Trophoblast cell (in vitro differentiated cells and primary cell): Measurements from ENCODE around the gene SDCCAG8.

Experiments
- DNase-seq, 2 donors: peaks; one replicate each; pipeline ENCODE4 v3.0.0-alpha.2; 2016
- H2AFZ ChIP-seq: 2 replicates; pipeline ENCODE4 v1.6.1; 2013; ENCODE audit warnings: low read length, moderate library complexity, mild to moderate bottlenecking; ENCODE audit not compliant: insufficient read depth, poor library complexity
- H2AK5ac ChIP-seq: 2 replicates; pipeline ENCODE4 v1.6.1; 2013; ENCODE audit warnings: mild to moderate bottlenecking, low read length
- H2BK120ac ChIP-seq: 2 replicates; pipeline ENCODE4 v1.6.1; 2013; ENCODE audit warnings: low read length, mild to moderate bottlenecking, moderate library complexity; ENCODE audit not compliant: insufficient read depth, poor library complexity
- H2BK12ac ChIP-seq: 2 replicates; pipeline ENCODE4 v1.6.1; 2013; ENCODE audit warnings: mild to moderate bottlenecking, low read length, moderate library complexity
- H2BK5ac ChIP-seq: 2 replicates; pipeline ENCODE4 v1.6.1; 2013; ENCODE audit warnings: low read length, low read depth, moderate library complexity, mild to moderate bottlenecking; ENCODE audit not compliant: poor library complexity
- H3K14ac ChIP-seq: 2 replicates; pipeline ENCODE4 v1.6.1; 2013; ENCODE audit warnings: mild to moderate bottlenecking, low read length
- H3K18ac ChIP-seq: 2 replicates; pipeline ENCODE4 v1.6.1; 2013; ENCODE audit warnings: mild to moderate bottlenecking, low read length
- H3K23ac ChIP-seq: 2 replicates; pipeline ENCODE4 v1.6.1; 2013; ENCODE audit warnings: low read length
- H3K27ac ChIP-seq: 2 replicates; pipeline ENCODE4 v1.5.1; 2013; ENCODE audit warnings: low read depth, mild to moderate bottlenecking, inconsistent platforms, low read length, moderate library complexity
- H3K27me3 ChIP-seq: 2 replicates; pipeline ENCODE4 v1.6.1; 2013; ENCODE audit warnings: inconsistent platforms, mild to moderate bottlenecking, low read length, moderate library complexity; ENCODE audit not compliant: insufficient read depth
- H3K36me3 ChIP-seq, 2 experiments: 1 replicate in 1 of 2; 2 replicates in 1 of 2; pipeline ENCODE4 v1.6.1; 2013; ENCODE audit warnings: low read length in 2 of 2, mild to moderate bottlenecking in 2 of 2, moderate library complexity in 1 of 2; ENCODE audit not compliant: insufficient read depth in 2 of 2, control insufficient read depth in 1 of 2
- H3K4ac ChIP-seq: 2 replicates; pipeline ENCODE4 v1.6.1; 2013; ENCODE audit warnings: low read depth, mild to moderate bottlenecking, low read length, moderate library complexity
- H3K4me1 ChIP-seq, 2 experiments: 1 replicate in 1 of 2; 2 replicates in 1 of 2; pipeline ENCODE4 v1.6.1; 2013; ENCODE audit warnings: low read length in 2 of 2, mild to moderate bottlenecking in 2 of 2, moderate library complexity in 1 of 2; ENCODE audit not compliant: insufficient read depth in 2 of 2, control insufficient read depth in 1 of 2
- H3K4me2 ChIP-seq: 2 replicates; pipeline ENCODE4 v1.6.1; 2013; ENCODE audit warnings: inconsistent platforms, mild to moderate bottlenecking, low read length, moderate library complexity
- H3K4me3 ChIP-seq: 2 replicates; pipeline ENCODE4 v1.5.1; 2013; ENCODE audit warnings: mild to moderate bottlenecking, low read depth, low read length, inconsistent platforms
- H3K79me1 ChIP-seq: one replicate; pipeline ENCODE4 v1.6.1; 2013; ENCODE audit warnings: low read length
- H3K79me2 ChIP-seq: 2 replicates; pipeline ENCODE4 v1.6.1; 2013; ENCODE audit warnings: low read length, mild to moderate bottlenecking; ENCODE audit not compliant: control insufficient read depth, insufficient read depth, poor library complexity
- H3K9ac ChIP-seq: 2 replicates; pipeline ENCODE4 v1.6.1; 2013; ENCODE audit warnings: mild to moderate bottlenecking, low read length
- H3K9me3 ChIP-seq: 2 replicates; pipeline ENCODE4 v1.6.1; 2013; ENCODE audit warnings: low read depth, mild to moderate bottlenecking, control low read depth, inconsistent platforms, low read length; ENCODE audit not compliant: insufficient read depth
- H4K12ac ChIP-seq: 2 replicates; pipeline ENCODE4 v1.6.1; 2013; ENCODE audit warnings: low read depth, mild to moderate bottlenecking, low read length, moderate library complexity
- H4K8ac ChIP-seq: 2 replicates; pipeline ENCODE4 v1.6.1; 2013; ENCODE audit warnings: low read depth, mild to moderate bottlenecking, low read length, moderate library complexity
- H4K91ac ChIP-seq: one replicate; pipeline ENCODE4 v1.6.1; 2013; ENCODE audit warnings: low read depth, mild to moderate bottlenecking, low read length, moderate library complexity
- WGBS: extraction: QIAGEN DNeasy Blood & Tissue Kit; methylation state at CpG from one replicate; pipeline ENCODE4 v1.1.7; 2013; ENCODE audit warnings: missing lambda C conversion rate; ENCODE audit not compliant: insufficient read length, insufficient coverage; ENCODE audit errors: extremely low coverage; 5-methylcytosine and 5-hydroxymethylcytosine counted together

SDCCAG8 gene

GRCh38 chr1:243311809-243312208 lies 56.0 kb downstream of the SDCCAG8 start:
- no peak overlapping the region for H3K23ac ChIP-seq
- no CpG with 5 or more reads among the region's 1 CpG for WGBS
- no peak overlapping the region for H2AK5ac ChIP-seq
- no peak overlapping the region for H2BK12ac ChIP-seq
- no peaks in the 10 kb centered on the region for H3K9me3 ChIP-seq
- no peaks in the 10 kb centered on the region for H3K79me1 ChIP-seq
- no peak overlapping the region for H3K9ac ChIP-seq
- H4K12ac ChIP-seq = no peak overlapping the region
- H3K18ac ChIP-seq = no peak overlapping the region
- H3K14ac ChIP-seq = no peak overlapping the region
- no peak overlapping the region for H3K27ac ChIP-seq
- H3K4me2 ChIP-seq = no peak overlapping the region
- DNase-seq = no peak
- H2BK120ac ChIP-seq = no peak overlapping the region
- H3K4ac ChIP-seq = no peak overlapping the region
- H4K91ac ChIP-seq = no peak overlapping the region
- no peak overlapping the region for H3K4me3 ChIP-seq
- H2AFZ ChIP-seq = no peak overlapping the region
- H4K8ac ChIP-seq = no peak overlapping the region
- H3K4me1 ChIP-seq = no peaks in the 10 kb centered on the region
- H3K27me3 ChIP-seq = no peaks in the 10 kb centered on the region
- H3K36me3 ChIP-seq = peaks cover 1 to 3% of the 10 kb centered on the region in 2 experiments
- H2BK5ac ChIP-seq = no peak overlapping the region
- H3K79me2 ChIP-seq = no peaks in the 10 kb centered on the region

- Histone ChIP-seq H2AFZ (no peak overlapping the region), H3K27me3 (no peaks in the 10 kb centered on the region), H3K79me2 (no peaks in the 10 kb centered on the region), H2BK12ac (no peak overlapping the region), H3K4me3 (no peak overlapping the region), H4K12ac (no peak overlapping the region), H3K23ac (no peak overlapping the region), H3K9me3 (no peaks in the 10 kb centered on the region), H3K14ac (no peak overlapping the region), H3K9ac (no peak overlapping the region), H3K79me1 (no peaks in the 10 kb centered on the region), H3K18ac (no peak overlapping the region), H3K4ac (no peak overlapping the region), H3K4me2 (no peak overlapping the region), H2AK5ac (no peak overlapping the region), H3K4me1 (no peaks in the 10 kb centered on the region), H4K8ac (no peak overlapping the region), H4K91ac (no peak overlapping the region), H3K36me3 (peaks cover 1 to 4% of the 10 kb centered on the region in 2 experiments), H3K27ac (no peak overlapping the region), H2BK5ac (no peak overlapping the region), H2BK120ac (no peak overlapping the region)
- no peak for DNase-seq
- no CpG with 5 or more reads among the region's 5 CpGs for WGBS
Observed at GRCh38 chr1:243312952-243313634, 57.3 kb downstream of the SDCCAG8 start.

GRCh38 chr1:243313635-243314536 lies 58.0 kb downstream of the SDCCAG8 start:
- Histone ChIP-seq H3K27me3 (no peaks in the 10 kb centered on the region), H4K91ac (no peak overlapping the region), H3K27ac (no peak overlapping the region), H2AFZ (no peak overlapping the region), H2BK12ac (no peak overlapping the region), H3K9me3 (no peaks in the 10 kb centered on the region), H3K79me1 (no peaks in the 10 kb centered on the region), H3K4me3 (no peak overlapping the region), H3K9ac (no peak overlapping the region), H3K36me3 (peaks cover 2 to 4% of the 10 kb centered on the region in 2 experiments), H3K18ac (no peak overlapping the region), H3K23ac (no peak overlapping the region), H2BK120ac (no peak overlapping the region), H4K12ac (no peak overlapping the region), H2BK5ac (no peak overlapping the region), H3K4me1 (no peaks in the 10 kb centered on the region), H2AK5ac (no peak overlapping the region), H3K4ac (no peak overlapping the region), H3K79me2 (no peaks in the 10 kb centered on the region), H3K14ac (no peak overlapping the region), H3K4me2 (no peak overlapping the region), H4K8ac (no peak overlapping the region)
- no CpG with 5 or more reads among the region's 6 CpGs for WGBS
- no peak for DNase-seq

GRCh38 chr1:243315455-243315854 lies 59.6 kb downstream of the SDCCAG8 start:
- H3K9ac ChIP-seq = no peak overlapping the region
- H2BK120ac ChIP-seq = no peak overlapping the region
- no peaks in the 10 kb centered on the region for H3K27me3 ChIP-seq
- H4K91ac ChIP-seq = no peak overlapping the region
- H3K4ac ChIP-seq = no peak overlapping the region
- no peak overlapping the region for H3K4me3 ChIP-seq
- H3K79me2 ChIP-seq = no peaks in the 10 kb centered on the region
- H3K9me3 ChIP-seq = no peaks in the 10 kb centered on the region
- DNase-seq = no peak
- no peak overlapping the region for H3K18ac ChIP-seq
- H3K23ac ChIP-seq = no peak overlapping the region
- peaks cover 2% of the 10 kb centered on the region in 2 experiments for H3K36me3 ChIP-seq
- no peak overlapping the region for H2AK5ac ChIP-seq
- no peak overlapping the region for H3K14ac ChIP-seq
- H3K4me2 ChIP-seq = no peak overlapping the region
- no peak overlapping the region for H3K27ac ChIP-seq
- no peak overlapping the region for H2BK5ac ChIP-seq
- H2AFZ ChIP-seq = no peak overlapping the region
- no CpG with 5 or more reads among the region's 1 CpG for WGBS
- H2BK12ac ChIP-seq = no peak overlapping the region
- H3K79me1 ChIP-seq = no peaks in the 10 kb centered on the region
- no peak overlapping the region for H4K12ac ChIP-seq
- no peak overlapping the region for H4K8ac ChIP-seq
- peaks cover 0 to 2% of the 10 kb centered on the region in 2 experiments for H3K4me1 ChIP-seq
